ENCODE measurements around the gene EMSY. TPM values are rescaled to one million over a fixed set of nuclear protein-coding genes. Genes with fewer than 3 reads are reported as not detected.

The EMSY gene
- total RNA-seq, 3 donors from 2014 or later = 22.9 to 71.3 (median 43.9) TPM

DNA sequence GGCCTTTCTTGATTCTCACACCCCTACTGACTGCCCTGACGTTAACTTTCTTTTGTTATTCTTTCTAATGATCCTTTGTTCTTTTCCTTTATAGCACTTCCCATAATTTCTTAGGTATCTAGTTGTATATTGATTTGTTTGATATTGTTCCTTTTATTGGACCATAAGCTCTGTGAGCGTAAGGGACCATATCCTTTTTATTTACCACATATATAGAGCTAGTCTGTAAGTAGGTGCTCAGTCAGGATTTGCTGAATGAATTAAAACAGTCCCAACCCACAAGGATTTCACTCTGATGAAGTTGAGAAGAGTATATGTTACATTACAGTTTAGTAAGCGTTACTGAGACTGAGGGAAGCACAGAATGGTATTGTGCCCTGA is 68.8 kb downstream of the EMSY start:
- no peaks in the 10 kb centered on the region for H3K9me3 ChIP-seq
- no peak overlapping the region for H3K4me3 ChIP-seq
- no peak overlapping the region for H3K27ac ChIP-seq
- H3K27me3 ChIP-seq = no peaks in the 10 kb centered on the region
- intact Hi-C loops (cut with DNase I; ENCODE audit: low total_unique reads) = no loop called here
- no peak for DNase-seq (ENCODE audit: low spot score in 2 of 2)
- no peaks in the 10 kb centered on the region for H3K4me1 ChIP-seq
- TF ChIP-seq, protein P1, sequence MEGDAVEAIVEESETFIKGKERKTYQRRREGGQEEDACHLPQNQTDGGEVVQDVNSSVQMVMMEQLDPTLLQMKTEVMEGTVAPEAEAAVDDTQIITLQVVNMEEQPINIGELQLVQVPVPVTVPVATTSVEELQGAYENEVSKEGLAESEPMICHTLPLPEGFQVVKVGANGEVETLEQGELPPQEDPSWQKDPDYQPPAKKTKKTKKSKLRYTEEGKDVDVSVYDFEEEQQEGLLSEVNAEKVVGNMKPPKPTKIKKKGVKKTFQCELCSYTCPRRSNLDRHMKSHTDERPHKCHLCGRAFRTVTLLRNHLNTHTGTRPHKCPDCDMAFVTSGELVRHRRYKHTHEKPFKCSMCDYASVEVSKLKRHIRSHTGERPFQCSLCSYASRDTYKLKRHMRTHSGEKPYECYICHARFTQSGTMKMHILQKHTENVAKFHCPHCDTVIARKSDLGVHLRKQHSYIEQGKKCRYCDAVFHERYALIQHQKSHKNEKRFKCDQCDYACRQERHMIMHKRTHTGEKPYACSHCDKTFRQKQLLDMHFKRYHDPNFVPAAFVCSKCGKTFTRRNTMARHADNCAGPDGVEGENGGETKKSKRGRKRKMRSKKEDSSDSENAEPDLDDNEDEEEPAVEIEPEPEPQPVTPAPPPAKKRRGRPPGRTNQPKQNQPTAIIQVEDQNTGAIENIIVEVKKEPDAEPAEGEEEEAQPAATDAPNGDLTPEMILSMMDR (IDR thresholded peaks at IDR 0.05) = no peak
- TF ChIP-seq POLR2A (IDR thresholded peaks at IDR 0.05) (no peak), POLR2AphosphoS5 (IDR thresholded peaks at IDR 0.05) (no peak)
- no peaks in the 10 kb centered on the region for H3K36me3 ChIP-seq

DNA sequence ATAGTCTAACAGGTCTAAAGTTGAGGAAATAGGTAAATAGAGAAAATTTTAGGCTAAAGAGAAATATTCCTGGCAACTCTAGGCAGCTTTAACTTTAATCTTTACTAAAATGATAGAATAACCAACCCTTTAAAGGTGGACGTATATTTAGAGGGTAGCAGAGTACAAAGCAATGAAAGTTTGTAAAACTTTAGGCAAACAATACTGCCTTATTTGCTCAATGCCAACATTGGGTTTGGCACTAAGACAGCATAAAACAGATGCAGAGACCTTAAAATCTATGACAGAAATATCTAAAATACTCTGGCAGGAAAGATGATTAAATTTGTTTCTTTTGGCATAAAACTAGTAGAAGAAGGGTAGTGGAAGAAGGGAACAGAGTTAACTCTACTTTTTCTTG is 70.7 kb downstream of the EMSY start:
- H3K9me3 ChIP-seq = no peaks in the 10 kb centered on the region
- intact Hi-C loops (cut with DNase I; ENCODE audit: low total_unique reads) = no loop called here
- no peak overlapping the region for H3K4me3 ChIP-seq
- TF ChIP-seq, protein P1 (IDR thresholded peaks at IDR 0.05) = no peak
- no peak for TF ChIP-seq POLR2AphosphoS5 (IDR thresholded peaks at IDR 0.05)
- TF ChIP-seq POLR2A (IDR thresholded peaks at IDR 0.05) = no peak
- H3K36me3 ChIP-seq = no peaks in the 10 kb centered on the region
- no peak for DNase-seq (ENCODE audit: low spot score in 2 of 2)
- H3K4me1 ChIP-seq = no peaks in the 10 kb centered on the region
- H3K27ac ChIP-seq = no peak overlapping the region
- no peaks in the 10 kb centered on the region for H3K27me3 ChIP-seq

DNA sequence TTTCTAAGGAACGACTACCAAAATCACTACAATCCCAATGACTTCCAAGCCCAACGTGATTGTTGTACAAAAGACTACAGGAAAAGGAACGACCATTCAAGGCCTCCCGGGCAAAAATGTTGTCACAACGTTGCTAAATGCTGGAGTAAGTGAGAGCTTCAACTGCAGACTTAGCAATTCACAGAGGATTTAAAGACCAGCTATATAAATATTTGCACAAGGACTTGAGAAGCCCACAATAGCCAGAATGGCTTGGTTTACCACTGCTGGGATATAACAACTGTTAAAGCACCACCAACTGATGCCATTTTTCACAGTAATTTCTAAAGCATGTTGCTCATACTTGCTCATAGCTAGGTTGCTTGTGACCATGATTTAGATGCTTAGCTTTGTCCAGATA is 78.3 kb downstream of the EMSY start:
- Histone ChIP-seq H3K27me3 (no peaks in the 10 kb centered on the region), H3K4me3 (no peak overlapping the region), H3K27ac (no peak overlapping the region), H3K9me3 (no peaks in the 10 kb centered on the region), H3K4me1 (no peaks in the 10 kb centered on the region), H3K36me3 (peaks cover under 1% of the 10 kb centered on the region)
- TF ChIP-seq POLR2A (IDR thresholded peaks at IDR 0.05) (no peak), POLR2AphosphoS5 (IDR thresholded peaks at IDR 0.05) (no peak)
- TF ChIP-seq, protein P1 (IDR thresholded peaks at IDR 0.05) = no peak
- intact Hi-C loops (cut with DNase I; ENCODE audit: low total_unique reads) = no loop called here
- no peak for DNase-seq (ENCODE audit: low spot score in 2 of 2)

DNA sequence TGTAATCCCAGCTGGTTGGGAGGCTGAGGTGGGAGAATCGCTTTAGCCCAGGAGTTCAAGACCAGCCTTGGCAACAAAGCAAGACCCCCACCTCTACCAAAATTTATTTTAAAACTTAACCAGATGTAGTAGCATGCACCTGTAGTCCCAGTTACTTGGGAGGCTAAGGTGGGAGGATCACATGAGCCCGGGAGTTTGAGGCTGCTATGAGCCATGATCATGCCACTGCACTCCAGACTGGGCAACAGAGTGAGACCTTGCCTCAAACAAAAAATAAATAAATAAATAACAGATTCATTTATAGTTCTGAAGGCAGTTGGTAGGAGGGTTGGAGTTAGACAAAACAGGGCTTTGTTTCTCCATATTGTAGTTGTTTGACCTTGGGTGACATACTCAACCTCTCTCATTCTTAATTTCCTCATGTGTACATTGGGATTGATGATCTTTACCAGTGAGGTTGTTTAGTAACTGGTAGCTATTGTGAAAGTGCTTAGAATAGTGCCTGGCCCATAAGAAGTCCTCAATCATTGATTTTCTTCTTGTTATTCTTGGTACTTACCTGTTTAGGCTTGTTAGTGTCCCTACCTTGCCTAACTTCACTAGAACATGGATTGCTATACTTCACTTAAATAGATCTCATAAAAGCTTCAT is 79.1 kb downstream of the EMSY start:
- TF ChIP-seq POLR2A (IDR thresholded peaks at IDR 0.05) (no peak), POLR2AphosphoS5 (IDR thresholded peaks at IDR 0.05) (no peak)
- TF ChIP-seq, protein P1 (IDR thresholded peaks at IDR 0.05) = no peak
- no peaks in the 10 kb centered on the region for H3K4me1 ChIP-seq
- no peaks in the 10 kb centered on the region for H3K9me3 ChIP-seq
- no peak overlapping the region for H3K27ac ChIP-seq
- intact Hi-C loops (cut with DNase I; ENCODE audit: low total_unique reads) = no loop called here
- H3K4me3 ChIP-seq = no peak overlapping the region
- no peak for DNase-seq (ENCODE audit: low spot score in 2 of 2)
- peaks cover 8% of the 10 kb centered on the region for H3K36me3 ChIP-seq
- H3K27me3 ChIP-seq = no peaks in the 10 kb centered on the region

DNA sequence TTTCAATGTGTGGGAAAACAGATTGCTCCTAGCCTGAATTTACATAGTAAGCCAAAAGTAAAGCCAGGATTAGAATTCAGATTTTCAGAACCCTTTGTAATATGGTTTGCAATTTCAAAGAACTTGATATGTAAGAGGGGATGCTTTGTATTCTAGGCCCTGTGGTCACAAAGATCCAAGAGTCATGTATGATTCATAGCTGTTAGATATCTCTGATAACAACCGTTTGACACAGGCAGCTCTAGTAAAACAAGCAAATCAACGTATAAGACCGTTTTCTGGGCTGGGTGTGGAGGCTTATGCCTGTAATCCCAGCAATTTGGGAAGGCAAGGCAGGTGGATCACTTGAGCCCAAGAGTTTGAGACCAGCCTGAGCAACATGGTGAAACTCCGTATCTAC is 79.6 kb downstream of the EMSY start:
- H3K27me3 ChIP-seq = no peaks in the 10 kb centered on the region
- no peaks in the 10 kb centered on the region for H3K9me3 ChIP-seq
- DNase-seq (ENCODE audit: low spot score in 2 of 2) = no peak
- no peak overlapping the region for H3K27ac ChIP-seq
- H3K4me3 ChIP-seq = no peak overlapping the region
- intact Hi-C loops (cut with DNase I; ENCODE audit: low total_unique reads) = no loop called here
- H3K36me3 ChIP-seq = peaks cover 13% of the 10 kb centered on the region
- TF ChIP-seq, protein P1 (IDR thresholded peaks at IDR 0.05) = no peak
- TF ChIP-seq POLR2AphosphoS5 (IDR thresholded peaks at IDR 0.05) (no peak), POLR2A (IDR thresholded peaks at IDR 0.05) (no peak)
- no peaks in the 10 kb centered on the region for H3K4me1 ChIP-seq
